Gastrocnemius medialis (tissue), 4 donors: ENCODE data around the gene GIN1.

Experiments
- CTCF ChIP-seq, 5 experiments: fragments of 450-650 bp in 3 of 5; fragments of 200-600 bp in 2 of 5; sonication (generic) in 2 of 5; IDR thresholded peaks in 4 of 5; conservative IDR thresholded peaks in 1 of 5; 1 replicate in 4 of 5; 2 replicates in 1 of 5; pipeline ENCODE4 v1.5.1; 2016 to 2019; ENCODE audit warnings: antibody characterized with exemption in 5 of 5, mild to moderate bottlenecking in 3 of 5, moderate library complexity in 3 of 5
- POLR2A ChIP-seq, 2 donors: fragments of 450-650 bp; IDR thresholded peaks; one replicate each; pipeline ENCODE4 v1.6.1; 2017; ENCODE audit warnings: antibody characterized with exemption in 2 of 2, mild to moderate bottlenecking in 2 of 2, moderate library complexity in 2 of 2

- TF ChIP-seq CTCF (IDR thresholded peaks at IDR 0.05 in 4 of 5, conservative IDR thresholded peaks at IDR 0.05 in 1 of 5) (no peak), POLR2A (IDR thresholded peaks at IDR 0.05) (no peak)
Measured at GRCh38 chr5:103089272-103089671, 30.7 kb downstream of the GIN1 start.
